Neural progenitor cell (in vitro differentiated cells): ENCODE data around the gene WDR81.

ENCODE experiments used
- CTCF ChIP-seq: fragments of 200-600 bp; sonication (generic); IDR thresholded peaks from 2 replicates; pipeline ENCODE4 v1.5.1; 2017; ENCODE audit warnings: antibody characterized with exemption, mild to moderate bottlenecking
- EZH2 ChIP-seq: fragments of 200-600 bp; sonication (generic); IDR thresholded peaks from 2 replicates; pipeline ENCODE4 v1.6.1; 2017; ENCODE audit warnings: antibody characterized with exemption, mild to moderate bottlenecking, moderate library complexity

- no peak for TF ChIP-seq CTCF
- TF ChIP-seq EZH2: no peak
Measured at GRCh38 chr17:1725642-1726511, 1.4 kb downstream of the WDR81 start.
